ENCODE measurements around the gene ARHGEF38.

GRCh38 chr4:105652286-105652888 is 100.0 kb downstream of the ARHGEF38 start:
- TF ChIP-seq, protein P1, sequence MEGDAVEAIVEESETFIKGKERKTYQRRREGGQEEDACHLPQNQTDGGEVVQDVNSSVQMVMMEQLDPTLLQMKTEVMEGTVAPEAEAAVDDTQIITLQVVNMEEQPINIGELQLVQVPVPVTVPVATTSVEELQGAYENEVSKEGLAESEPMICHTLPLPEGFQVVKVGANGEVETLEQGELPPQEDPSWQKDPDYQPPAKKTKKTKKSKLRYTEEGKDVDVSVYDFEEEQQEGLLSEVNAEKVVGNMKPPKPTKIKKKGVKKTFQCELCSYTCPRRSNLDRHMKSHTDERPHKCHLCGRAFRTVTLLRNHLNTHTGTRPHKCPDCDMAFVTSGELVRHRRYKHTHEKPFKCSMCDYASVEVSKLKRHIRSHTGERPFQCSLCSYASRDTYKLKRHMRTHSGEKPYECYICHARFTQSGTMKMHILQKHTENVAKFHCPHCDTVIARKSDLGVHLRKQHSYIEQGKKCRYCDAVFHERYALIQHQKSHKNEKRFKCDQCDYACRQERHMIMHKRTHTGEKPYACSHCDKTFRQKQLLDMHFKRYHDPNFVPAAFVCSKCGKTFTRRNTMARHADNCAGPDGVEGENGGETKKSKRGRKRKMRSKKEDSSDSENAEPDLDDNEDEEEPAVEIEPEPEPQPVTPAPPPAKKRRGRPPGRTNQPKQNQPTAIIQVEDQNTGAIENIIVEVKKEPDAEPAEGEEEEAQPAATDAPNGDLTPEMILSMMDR (IDR thresholded peaks at IDR 0.05) = no peak
- TF ChIP-seq POLR2A (IDR thresholded peaks at IDR 0.05) = no peak
- no peak for TF ChIP-seq POLR2AphosphoS5 (IDR thresholded peaks at IDR 0.05)
